Fibroblast of mammary gland (primary cell): ENCODE measurements around the gene VAMP3.
A peak's percentile ranks its signal among the peaks of the same experiment; 100 is the strongest.
"Not testable (repeated sequence)": the region's sequence is repeated elsewhere in the genome, so short reads cannot be mapped to it uniquely, and the experiment has no call there.

ENCODE experiments used
- DNase-seq: peaks from one replicate; pipeline ENCODE4 v3.0.0-alpha.2; 2010; ENCODE audit warnings: low read depth
- H3K4me3 ChIP-seq: 2 replicates; pipeline ENCODE4 v1.5.1; 2011; ENCODE audit warnings: low read depth, mild to moderate bottlenecking, low read length, moderate library complexity; ENCODE audit not compliant: control insufficient read depth
- CTCF ChIP-seq: conservative IDR thresholded peaks from 2 replicates; pipeline ENCODE4 v1.5.1; 2011; ENCODE audit warnings: low read depth, low read length, inconsistent platforms; ENCODE audit not compliant: control insufficient read depth, insufficient read depth

The VAMP3 gene

GRCh38 chr1:7783826-7784491, 12.9 kb downstream of the VAMP3 start, which contains the start of gene PER3:
TSS of gene PER3 (plus strand) at chr1:7784291. CDS start at chr1:7784878, 587 bp downstream.
- peak within 1 kb of the TSS; percentile 54 for H3K4me3 ChIP-seq
- no peak for TF ChIP-seq CTCF
- peak; percentile 92 for DNase-seq

GRCh38 chr1:7784492-7785071, 13.5 kb downstream of the VAMP3 start:
- peak overlapping the region; percentile 21 for H3K4me3 ChIP-seq
- no peak for TF ChIP-seq CTCF
- DNase-seq = no peak

- no peak for TF ChIP-seq CTCF
- H3K4me3 ChIP-seq = no peak overlapping the region
- DNase-seq = no peak
These were observed 14.0 kb downstream of the VAMP3 start for GRCh38 chr1:7785108-7785507.

GRCh38 chr1:7786795-7787194, 15.7 kb downstream of the VAMP3 start:
- TF ChIP-seq CTCF = no peak
- DNase-seq = no peak
- no peak overlapping the region for H3K4me3 ChIP-seq

- no peak for DNase-seq
- TF ChIP-seq CTCF = no peak
- no peak overlapping the region for H3K4me3 ChIP-seq
These were observed 18.7 kb downstream of the VAMP3 start for GRCh38 chr1:7789828-7790227.

- H3K4me3 ChIP-seq, DNase-seq: not testable (repeated sequence)
These were observed 19.9 kb downstream of the VAMP3 start for GRCh38 chr1:7791027-7791426.

GRCh38 chr1:7795406-7795805, 24.3 kb downstream of the VAMP3 start:
- TF ChIP-seq CTCF = no peak
- DNase-seq = no peak
- H3K4me3 ChIP-seq = no peak overlapping the region
